Psoas muscle (tissue), 8 donors: ENCODE results near the gene PARVG. TPM values are rescaled to one million over a fixed set of nuclear protein-coding genes. Genes with fewer than 3 reads are reported as not detected.

Experiments
- ATAC-seq, 4 donors: fragments of 200-7000 bp; cut with Tn5 transposase; one replicate each; pipeline ENCODE4 v1.9.1; 2020; ENCODE audit warnings: moderate library complexity in 3 of 4, mild to moderate bottlenecking in 2 of 4
- DNase-seq, 2 donors: peaks; one replicate each; pipeline ENCODE4 v3.0.0-alpha.2; 2020
- H3K27ac ChIP-seq: fragments of 200-600 bp; one replicate; pipeline ENCODE4 v1.8.0; 2022
- H3K27me3 ChIP-seq, 3 donors: fragments of 200-600 bp in 1 of 3; one replicate each; pipeline versions ENCODE4 v1.6.1 to v1.8.0; 2013 to 2022; ENCODE audit warnings: low read length in 2 of 3, mild to moderate bottlenecking in 2 of 3, moderate library complexity in 1 of 3; ENCODE audit not compliant: insufficient read depth in 3 of 3
- H3K36me3 ChIP-seq, 2 donors: fragments of 200-600 bp in 1 of 2; one replicate each; pipeline versions ENCODE4 v1.6.1 to v1.8.0; 2013 to 2022; ENCODE audit warnings: low read depth in 1 of 2, mild to moderate bottlenecking in 1 of 2, moderate library complexity in 1 of 2; ENCODE audit not compliant: insufficient read depth in 1 of 2
- H3K4me1 ChIP-seq: fragments of 200-600 bp; one replicate; pipeline ENCODE4 v1.8.0; 2022
- H3K4me3 ChIP-seq: fragments of 200-600 bp; one replicate; pipeline ENCODE4 v1.8.0; 2022; ENCODE audit warnings: mild to moderate bottlenecking
- H3K9me3 ChIP-seq: fragments of 200-600 bp; one replicate; pipeline ENCODE4 v1.8.0; 2022
- CTCF ChIP-seq: fragments of 200-600 bp; IDR thresholded peaks from one replicate; pipeline ENCODE4 v1.8.0; 2022; ENCODE audit warnings: antibody characterized with exemption
- WGBS, 3 donors: extraction: QIAGEN DNeasy Blood & Tissue Kit; methylation state at CpG; one replicate each; pipeline versions ENCODE4 v1.1.6 to v1.1.7; 2013; 5-methylcytosine and 5-hydroxymethylcytosine counted together
- intact Hi-C, 2 donors: fragments of 100-400 bp; cut with DNase I; formaldehyde crosslinking; loops; one replicate each; pipeline versions ENCODE4 v1.11.0 to v1.14.2; 2022
- polyA plus RNA-seq, 3 donors: library from polyadenylated mRNA; stranded (reverse); fragments of 200-250 nt; gene quantifications; one replicate each; pipeline ENCODE4 v1.2.3, GENCODE V29; 2013
- total RNA-seq, 4 donors: library from RNA; stranded (reverse); fragmentation: NEBNext Ultra II Directional in 2 of 4; extraction: Animal tissue kit (Norgen Biotek cat#: 25700) in 2 of 4; gene quantifications; one replicate each; pipeline versions ENCODE4 v1.2.1 to v1.2.4, GENCODE V29; 2021 to 2023
- donor health status: healthy with polysubstance abuse.
- donor health status: DM: no; HTN: no; CAD: no; lungs with moderate emphysema.
- donor health status: Bipolar disorder and iron deficiency.
- donor health status: healthy.
- donor health status: DM: yes; HTN: yes; CAD: no.
- donor health status: DM: no; HTN: no; CAD: no.
- donor health status: DM: no; HTN: no; CAD: no.
- donor health status: DM: yes; HTN: yes; CAD: no.

The PARVG gene
- total and polyA plus RNA-seq, 7 donors: 0.77 to 3.2 (median 1.5) TPM

GRCh38 chr22:44182588-44183286 is 2.0 kb downstream of the PARVG start:
- peak overlapping the region; percentile 36 for H3K4me3 ChIP-seq
- H3K27ac ChIP-seq: no peak overlapping the region
- no peaks in the 10 kb centered on the region for H3K36me3 ChIP-seq
- peak; percentile 30 to 40 (median 32) for ATAC-seq
- TF ChIP-seq CTCF: no peak
- no peaks in the 10 kb centered on the region for H3K4me1 ChIP-seq
- intact Hi-C loops: no loop called here
- 65 to 79% (median 74%) methylated on average over 15 to 17 of the region's 17 CpGs for WGBS, 3 donors
- H3K9me3 ChIP-seq: no peaks in the 10 kb centered on the region
- H3K27me3 ChIP-seq: peaks cover 0 to 20% (median 4%) of the 10 kb centered on the region in 3 donors
- peak; percentile 47 to 72 for DNase-seq

- 70 to 74% (median 72%) methylated on average over 8 of the region's 8 CpGs for WGBS, 3 donors
- Histone ChIP-seq H3K4me1 (no peaks in the 10 kb centered on the region), H3K27me3 (peaks cover 0 to 20% (median 4%) of the 10 kb centered on the region in 3 donors), H3K9me3 (no peaks in the 10 kb centered on the region), H3K4me3 (no peak overlapping the region), H3K36me3 (no peaks in the 10 kb centered on the region), H3K27ac (no peak overlapping the region)
- peak in 1 of 2 donors; percentile 38 for DNase-seq
- intact Hi-C loops: no loop called here
- ATAC-seq: no peak
- no peak for TF ChIP-seq CTCF
These were observed 2.5 kb downstream of the PARVG start for GRCh38 chr22:44183287-44183588.

DNA sequence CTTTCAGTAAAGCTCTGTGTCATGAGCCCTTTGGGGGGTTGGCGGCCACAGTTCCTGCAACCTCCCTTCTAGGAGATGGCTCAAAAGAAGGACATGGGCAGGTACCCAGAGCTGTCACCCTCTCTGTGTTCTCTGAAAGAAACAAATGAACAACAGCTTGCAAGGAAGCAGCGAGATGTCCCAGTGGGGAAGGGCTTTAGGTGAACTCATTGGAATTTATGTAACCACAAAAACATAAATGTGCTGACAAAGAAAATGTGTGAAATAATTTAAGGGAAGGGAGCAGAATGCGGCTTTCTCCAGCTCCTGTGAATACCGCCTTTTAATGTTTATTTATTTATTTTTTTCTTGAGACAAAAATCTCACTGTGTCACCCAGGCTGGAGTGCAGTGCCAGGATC is 3.3 kb downstream of the PARVG start:
- ATAC-seq: no peak
- WGBS, 3 donors: 64 to 68% (median 68%) methylated on average over 4 of the region's 4 CpGs
- no peak for DNase-seq
- Histone ChIP-seq H3K27ac (no peak overlapping the region), H3K9me3 (no peaks in the 10 kb centered on the region), H3K4me1 (no peaks in the 10 kb centered on the region), H3K27me3 (peaks cover 0 to 20% (median 4%) of the 10 kb centered on the region in 3 donors), H3K36me3 (no peaks in the 10 kb centered on the region), H3K4me3 (no peak overlapping the region)
- intact Hi-C loops: no loop called here
- TF ChIP-seq CTCF: no peak

DNA sequence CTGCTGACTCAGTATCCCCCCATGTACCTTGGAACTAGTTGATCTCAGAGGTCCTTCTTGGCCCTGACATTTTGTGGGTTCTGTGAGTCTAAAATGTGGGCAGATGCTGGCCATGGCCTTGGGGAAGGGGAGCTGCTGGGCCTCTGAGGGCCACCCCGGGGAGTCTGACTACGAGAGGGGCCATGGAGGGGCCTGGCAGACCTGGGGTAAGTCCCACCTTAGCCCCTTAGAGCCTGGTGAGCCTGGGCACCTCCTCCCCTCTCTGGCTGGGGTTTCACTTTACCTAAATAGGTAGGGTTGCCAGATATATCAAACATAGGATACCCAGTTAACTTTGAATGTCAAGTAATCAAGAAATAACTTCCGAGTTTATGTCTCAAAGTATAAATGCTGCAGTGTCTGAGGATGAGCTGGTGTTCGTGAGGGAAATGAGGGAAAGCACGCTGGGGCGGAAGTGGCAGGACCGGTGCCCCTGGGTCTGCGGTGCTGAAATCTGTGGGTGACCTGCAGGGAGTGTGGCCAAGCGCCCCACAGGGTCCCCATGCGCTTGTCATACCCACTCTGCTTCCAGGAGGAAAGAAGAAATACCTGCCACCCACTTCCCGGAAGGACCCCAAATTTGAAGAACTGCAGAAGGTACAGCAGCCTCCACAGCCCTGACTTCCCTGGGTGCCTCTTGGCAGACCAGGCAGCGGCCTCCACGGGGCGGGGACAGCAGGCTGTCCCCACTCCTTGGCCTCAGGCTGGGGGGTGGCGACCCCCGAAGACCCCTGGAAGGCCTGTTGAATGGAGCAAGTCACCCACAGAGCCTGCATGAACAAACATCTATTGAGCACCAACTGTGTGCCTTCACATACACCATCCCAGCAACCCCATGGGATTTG is 4.8 kb downstream of the PARVG start:
- intact Hi-C loops: no loop called here
- no peak overlapping the region for H3K4me3 ChIP-seq
- H3K27me3 ChIP-seq: peaks cover 0 to 20% (median 4%) of the 10 kb centered on the region in 3 donors
- TF ChIP-seq CTCF: no peak
- no peaks in the 10 kb centered on the region for H3K36me3 ChIP-seq
- ATAC-seq (no peak), DNase-seq (peak in 1 of 2 donors; percentile 17)
- H3K9me3 ChIP-seq: no peaks in the 10 kb centered on the region
- 89 to 91% (median 90%) methylated on average over 16 of the region's 16 CpGs for WGBS, 3 donors
- no peaks in the 10 kb centered on the region for H3K4me1 ChIP-seq
- no peak overlapping the region for H3K27ac ChIP-seq
